Amniotic stem cell (primary cell): ENCODE measurements around the gene SNX9.
A peak's percentile ranks its signal among the peaks of the same experiment; 100 is the strongest.

Source experiments
- DNase-seq: peaks from one replicate; lab custom pipeline; 2025; lab: John Stamatoyannopoulos, UW

The SNX9 gene

GRCh38 chr6:157978021-157978783, 155.2 kb downstream of the SNX9 start:
- no peak for DNase-seq

GRCh38 chr6:157980288-157981131, 157.5 kb downstream of the SNX9 start:
- DNase-seq: no peak

GRCh38 chr6:157981132-157981394, 158.0 kb downstream of the SNX9 start:
- no peak for DNase-seq

- DNase-seq: peak; percentile 63
Observed at GRCh38 chr6:157981395-157982101, 158.5 kb downstream of the SNX9 start, which contains the start of gene SYNJ2. Gene SYNJ2 (plus strand): TSS chr6:157981863. CDS start chr6:157981962, 99 bp downstream.

- DNase-seq: no peak
Observed at GRCh38 chr6:157982102-157982562, 159.1 kb downstream of the SNX9 start.

GRCh38 chr6:157982563-157983405, 159.7 kb downstream of the SNX9 start:
- peak; percentile 37 for DNase-seq

- DNase-seq: no peak
Observed at GRCh38 chr6:157983406-157984119, 160.5 kb downstream of the SNX9 start.

- DNase-seq: no peak
Observed at GRCh38 chr6:157984128-157984527, 161.1 kb downstream of the SNX9 start.

GRCh38 chr6:157984686-157985225, 161.7 kb downstream of the SNX9 start:
- DNase-seq: no peak

GRCh38 chr6:157985378-157986155, 162.5 kb downstream of the SNX9 start:
- DNase-seq: no peak

GRCh38 chr6:157987788-157988699, 165.0 kb downstream of the SNX9 start:
- DNase-seq: no peak

- DNase-seq: no peak
Observed at GRCh38 chr6:157988700-157989063, 165.6 kb downstream of the SNX9 start.

- no peak for DNase-seq
Observed at GRCh38 chr6:157989541-157990289, 166.7 kb downstream of the SNX9 start.

- no peak for DNase-seq
Observed at GRCh38 chr6:157990321-157991066, 167.4 kb downstream of the SNX9 start.

- no peak for DNase-seq
Observed at GRCh38 chr6:157991067-157991432, 168.0 kb downstream of the SNX9 start.

- no peak for DNase-seq
Observed at GRCh38 chr6:157993076-157993475, 170.0 kb downstream of the SNX9 start.

GRCh38 chr6:157994125-157994795, 171.2 kb downstream of the SNX9 start:
- no peak for DNase-seq
